Thyroid gland (tissue), 4 donors: Measurements from ENCODE around the gene CYP20A1.

Experiments used
- POLR2A ChIP-seq, 2 donors: fragments of 450-650 bp; IDR thresholded peaks; one replicate each; pipeline ENCODE4 v1.6.1; 2017; ENCODE audit warnings: antibody characterized with exemption in 2 of 2, mild to moderate bottlenecking in 2 of 2, moderate library complexity in 1 of 2
- TF ChIP-seq, protein P1 (sequence below), 6 experiments: fragments of 200-600 bp in 3 of 6; fragments of 450-650 bp in 3 of 6; sonication (generic) in 3 of 6; IDR thresholded peaks; one replicate each; pipeline ENCODE4 v1.5.1; 2016 to 2019; ENCODE audit warnings: antibody characterized with exemption in 6 of 6, mild to moderate bottlenecking in 2 of 6, inconsistent platforms in 1 of 6, moderate library complexity in 1 of 6

DNA sequence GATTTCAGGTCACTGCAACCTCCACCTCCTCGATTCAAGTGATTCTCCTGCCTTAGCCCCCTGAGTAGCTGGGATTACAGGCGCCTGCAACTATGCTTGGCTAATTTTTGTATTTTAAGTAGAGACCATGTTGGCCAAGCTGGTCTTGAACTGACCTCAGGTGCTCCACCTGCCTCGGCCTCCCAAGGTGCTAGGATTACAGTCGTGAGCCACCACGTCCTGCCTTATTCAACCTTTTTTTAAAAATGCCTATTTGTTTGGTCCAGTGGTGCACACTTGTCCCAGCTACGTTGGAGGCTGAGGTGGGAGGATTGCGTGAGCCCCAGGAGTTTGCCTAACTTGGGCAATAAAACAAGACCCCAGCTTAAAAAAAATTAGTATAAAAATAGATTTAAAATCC lies 43.3 kb downstream of the CYP20A1 start:
- TF ChIP-seq, protein P1, sequence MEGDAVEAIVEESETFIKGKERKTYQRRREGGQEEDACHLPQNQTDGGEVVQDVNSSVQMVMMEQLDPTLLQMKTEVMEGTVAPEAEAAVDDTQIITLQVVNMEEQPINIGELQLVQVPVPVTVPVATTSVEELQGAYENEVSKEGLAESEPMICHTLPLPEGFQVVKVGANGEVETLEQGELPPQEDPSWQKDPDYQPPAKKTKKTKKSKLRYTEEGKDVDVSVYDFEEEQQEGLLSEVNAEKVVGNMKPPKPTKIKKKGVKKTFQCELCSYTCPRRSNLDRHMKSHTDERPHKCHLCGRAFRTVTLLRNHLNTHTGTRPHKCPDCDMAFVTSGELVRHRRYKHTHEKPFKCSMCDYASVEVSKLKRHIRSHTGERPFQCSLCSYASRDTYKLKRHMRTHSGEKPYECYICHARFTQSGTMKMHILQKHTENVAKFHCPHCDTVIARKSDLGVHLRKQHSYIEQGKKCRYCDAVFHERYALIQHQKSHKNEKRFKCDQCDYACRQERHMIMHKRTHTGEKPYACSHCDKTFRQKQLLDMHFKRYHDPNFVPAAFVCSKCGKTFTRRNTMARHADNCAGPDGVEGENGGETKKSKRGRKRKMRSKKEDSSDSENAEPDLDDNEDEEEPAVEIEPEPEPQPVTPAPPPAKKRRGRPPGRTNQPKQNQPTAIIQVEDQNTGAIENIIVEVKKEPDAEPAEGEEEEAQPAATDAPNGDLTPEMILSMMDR (IDR thresholded peaks at IDR 0.05), result no peak
- no peak for TF ChIP-seq POLR2A (IDR thresholded peaks at IDR 0.05)
